HepG2 (cell line): ENCODE results near the gene DHRS12. TPM values are rescaled to one million over a fixed set of nuclear protein-coding genes. Genes with fewer than 3 reads are reported as not detected.

Experiments
- HNF1A ChIP-seq, 2 experiments: sonication (generic) in 1 of 2; formaldehyde crosslinking in 1 of 2; IDR thresholded peaks; 2 replicates each; pipeline versions ENCODE4 v1.4.0 to v1.6.1; 2016 to 2020; ENCODE audit warnings: borderline replicate concordance in 1 of 2, low read depth in 1 of 2, mild to moderate bottlenecking in 1 of 2, missing genetic modification reagents in 1 of 2
- IRF9 ChIP-seq: sonication (generic); formaldehyde crosslinking; IDR thresholded peaks from 2 replicates; pipeline ENCODE4 v1.8.0; 2022; ENCODE audit warnings: missing genetic modification reagents, mild to moderate bottlenecking, borderline replicate concordance
- MBD4 ChIP-seq: IDR thresholded peaks from 2 replicates; pipeline ENCODE4 v1.6.1; 2012; ENCODE audit warnings: low read length, inconsistent platforms, borderline replicate concordance
- MLLT10 ChIP-seq: sonication (generic); formaldehyde crosslinking; IDR thresholded peaks from 2 replicates; pipeline ENCODE4 v1.4.0; 2020; ENCODE audit warnings: missing genetic modification reagents
- PREB ChIP-seq: sonication (generic); formaldehyde crosslinking; IDR thresholded peaks from 2 replicates; pipeline ENCODE4 v1.4.0; 2020; ENCODE audit warnings: missing genetic modification reagents
- RELA ChIP-seq: sonication (generic); formaldehyde crosslinking; IDR thresholded peaks from 2 replicates; pipeline ENCODE4 v1.4.0; 2020; ENCODE audit warnings: missing genetic modification reagents
- ZFAT ChIP-seq: sonication (generic); formaldehyde crosslinking; conservative IDR thresholded peaks from 2 replicates; pipeline ENCODE4 v1.8.1; 2023; ENCODE audit warnings: missing genetic modification reagents, inconsistent platforms
- ZNF101 ChIP-seq: sonication (generic); formaldehyde crosslinking; IDR thresholded peaks from 2 replicates; pipeline ENCODE4 v1.4.0; 2020; ENCODE audit warnings: mild to moderate bottlenecking, low read depth, missing genetic modification reagents, borderline replicate concordance
- ZNF543 ChIP-seq: sonication (generic); formaldehyde crosslinking; IDR thresholded peaks from 2 replicates; pipeline ENCODE4 v1.4.0; 2020; ENCODE audit warnings: mild to moderate bottlenecking, missing genetic modification reagents
- polyA plus RNA-seq, 8 experiments: library from polyadenylated mRNA; depleted of rRNA in 3 of 8; stranded (reverse) in 7 of 8; unstranded in 1 of 8; fragments of >200 nt; fragmentation: Illumina TruSeq in 4 of 8; extraction: Trizol in 4 of 8; gene quantifications; 2 replicates each; pipeline versions ENCODE4 v1.2.1 to v1.2.3, GENCODE V29; 2011 to 2016; ENCODE audit warnings: low read depth in 4 of 8, missing spikeins in 1 of 8, mixed read lengths in 1 of 8; ENCODE audit not compliant: insufficient read depth in 1 of 8
- total RNA-seq, 5 experiments: library from RNA; depleted of rRNA; stranded (reverse); fragments of >200 nt; fragmentation: Illumina TruSeq; extraction: Trizol; gene quantifications; 2 replicates each; pipeline ENCODE4 v1.2.3, GENCODE V29; 2016; ENCODE audit warnings: low read depth in 1 of 5

The DHRS12 gene
- total and polyA plus RNA-seq, 2 of the 13 experiments (the other 11 are each of a cell fraction or from before 2014, with no cell fraction given): 7.2 to 8.4 TPM

- TF ChIP-seq PREB (no peak), MBD4 (no peak), ZNF101 (CRISPR knock-in tag) (no peak), RELA (CRISPR knock-in tag) (no peak), IRF9 (CRISPR knock-in tag) (no peak), ZFAT (CRISPR knock-in tag) (no peak), MLLT10 (CRISPR knock-in tag) (no peak), ZNF543 (CRISPR knock-in tag) (no peak), HNF1A (IDR thresholded peaks at IDR 0.05; ENCODE audit: low read depth) (no peak), HNF1A (CRISPR knock-in tag; IDR thresholded peaks at IDR 0.05; ENCODE audit: borderline replicate concordance) (no peak)
These were observed 58.7 kb downstream of the DHRS12 start (continued) for GRCh38 chr13:51745243-51745642.
